Transverse colon (tissue), 4 donors: ENCODE results near the gene ZNF526. TPM values are rescaled to one million over a fixed set of nuclear protein-coding genes. Genes with fewer than 3 reads are reported as not detected.

Experiments
- DNase-seq: peaks from one replicate; pipeline ENCODE4 v3.0.0-alpha.2; 2019
- H3K27ac ChIP-seq, 4 donors: fragments of 200-600 bp; sonication (generic); 2 replicates each; pipeline ENCODE4 v1.5.1; 2016 to 2018; ENCODE audit warnings: inconsistent platforms in 4 of 4
- H3K27me3 ChIP-seq: fragments of 200-600 bp; sonication (generic); 2 replicates; pipeline ENCODE4 v1.5.1; 2017; ENCODE audit warnings: inconsistent platforms
- H3K36me3 ChIP-seq, 4 donors: fragments of 200-600 bp; sonication (generic); 2 replicates each; pipeline ENCODE4 v1.5.1; 2017 to 2019; ENCODE audit warnings: inconsistent platforms in 4 of 4
- H3K4me1 ChIP-seq, 4 donors: fragments of 200-600 bp; sonication (generic); 2 replicates each; pipeline ENCODE4 v1.5.1; 2017 to 2020; ENCODE audit warnings: inconsistent platforms in 4 of 4
- H3K4me3 ChIP-seq, 4 donors: fragments of 200-600 bp; sonication (generic); 1 replicate in 1 of 4; 2 replicates in 3 of 4; pipeline versions ENCODE4 v1.5.1 to v1.6.1; 2017 to 2019; ENCODE audit warnings: inconsistent platforms in 4 of 4
- H3K9me3 ChIP-seq, 2 donors: fragments of 200-600 bp; sonication (generic); 2 replicates each; pipeline ENCODE4 v1.5.1; 2017 to 2019; ENCODE audit warnings: inconsistent platforms in 2 of 2
- CTCF ChIP-seq, 5 experiments: fragments of 200-600 bp in 3 of 5; fragments of 450-650 bp in 2 of 5; sonication (generic) in 3 of 5; IDR thresholded peaks; 1 replicate in 2 of 5; 2 replicates in 3 of 5; pipeline ENCODE4 v1.5.1; 2016 to 2017; ENCODE audit warnings: antibody characterized with exemption in 5 of 5, inconsistent platforms in 3 of 5, mild to moderate bottlenecking in 2 of 5, moderate library complexity in 1 of 5
- EP300 ChIP-seq: sonication (generic); formaldehyde crosslinking; IDR thresholded peaks from one replicate; pipeline ENCODE4 v1.6.1; 2017; ENCODE audit warnings: antibody characterized with exemption, low read depth
- POLR2A ChIP-seq: fragments of 450-650 bp; IDR thresholded peaks from one replicate; pipeline ENCODE4 v1.6.1; 2016; ENCODE audit warnings: antibody characterized with exemption, mild to moderate bottlenecking, moderate library complexity
- POLR2AphosphoS5 ChIP-seq, 3 donors: sonication (generic); formaldehyde crosslinking; IDR thresholded peaks; one replicate each; pipeline ENCODE4 v1.6.1; 2016; ENCODE audit warnings: antibody characterized with exemption in 3 of 3
- WGBS, 2 donors: methylation state at CpG; one replicate each; pipeline ENCODE4 v1.1.5; 2018; ENCODE audit warnings: low coverage in 1 of 2; 5-methylcytosine and 5-hydroxymethylcytosine counted together
- in situ Hi-C, 4 donors: fragments of 200-750 bp; cut with MboI; loops; one replicate each; pipeline versions ENCODE4 v1.15.0 to v1.15.1; 2017; ENCODE audit warnings: low sequenced_read_pairs in 3 of 4, low pct_ligation_motif_present in 1 of 4, low pct_unique_long_range_greater_than_20kb in 1 of 4
- intact Hi-C: fragments of 100-400 bp; cut with DNase I; formaldehyde crosslinking; loops from one replicate; pipeline ENCODE4 v1.15.1; 2023; ENCODE audit warnings: low total_unique reads
- total RNA-seq, 4 donors: library from RNA; depleted of rRNA; stranded (reverse); fragments of >200 nt; gene quantifications; one replicate each; pipeline ENCODE4 v1.1.0, GENCODE V29; 2016

ZNF526 gene
- total RNA-seq, 4 donors from 2014 or later = 6.4 to 19.5 (median 6.8) TPM

GRCh38 chr19:42229301-42229854, 9.3 kb downstream of the ZNF526 start:
- TF ChIP-seq POLR2AphosphoS5 (IDR thresholded peaks at IDR 0.05) (no peak), EP300 (no peak), POLR2A (no peak), CTCF (IDR thresholded peaks at IDR 0.05) (no peak)
- peaks cover 0 to 6% (median 0%) of the 10 kb centered on the region in 4 donors for H3K4me1 ChIP-seq
- no peaks in the 10 kb centered on the region for H3K9me3 ChIP-seq
- no peak for DNase-seq
- intact Hi-C loops = no loop called here
- H3K27ac ChIP-seq = no peak overlapping the region
- no peaks in the 10 kb centered on the region for H3K27me3 ChIP-seq
- no peak overlapping the region for H3K4me3 ChIP-seq
- in situ Hi-C loops = no loop called here
- WGBS, 2 donors = 83% methylated on average over 4 of the region's 4 CpGs; no CpG with 5 or more reads in 1 of the 2 donors
- H3K36me3 ChIP-seq = peaks cover 0 to 43% (median 21%) of the 10 kb centered on the region in 4 donors

- DNase-seq = no peak
- intact Hi-C loops (no loop called here), in situ Hi-C loops (no loop called here)
- Histone ChIP-seq H3K4me1 (peaks cover 0 to 6% (median 0%) of the 10 kb centered on the region in 4 donors), H3K27me3 (no peaks in the 10 kb centered on the region), H3K9me3 (no peaks in the 10 kb centered on the region), H3K36me3 (peaks cover 0 to 41% (median 19%) of the 10 kb centered on the region in 4 donors), H3K4me3 (no peak overlapping the region), H3K27ac (no peak overlapping the region)
- no peak for TF ChIP-seq POLR2AphosphoS5 (IDR thresholded peaks at IDR 0.05)
- 75 to 100% methylated on average over 1 to 8 of the region's 8 CpGs for WGBS, 2 donors
Measured at GRCh38 chr19:42229855-42230351, 9.8 kb downstream of the ZNF526 start.

- peaks cover 0 to 41% (median 17%) of the 10 kb centered on the region in 4 donors for H3K36me3 ChIP-seq
- TF ChIP-seq EP300 (no peak), POLR2A (no peak), CTCF (IDR thresholded peaks at IDR 0.05) (no peak), POLR2AphosphoS5 (IDR thresholded peaks at IDR 0.05) (no peak)
- no peaks in the 10 kb centered on the region for H3K9me3 ChIP-seq
- no peaks in the 10 kb centered on the region for H3K27me3 ChIP-seq
- in situ Hi-C loops = no loop called here
- intact Hi-C loops = no loop called here
- peaks cover 0 to 6% (median 0%) of the 10 kb centered on the region in 4 donors for H3K4me1 ChIP-seq
- DNase-seq = no peak
- WGBS, 2 donors = 86% methylated on average over 4 of the region's 4 CpGs; no CpG with 5 or more reads in 1 of the 2 donors
- no peak overlapping the region for H3K4me3 ChIP-seq
- H3K27ac ChIP-seq = no peak overlapping the region
Measured at GRCh38 chr19:42230571-42230970, 10.5 kb downstream of the ZNF526 start.

GRCh38 chr19:42232435-42232834, 12.3 kb downstream of the ZNF526 start:
- intact Hi-C loops (no loop called here), in situ Hi-C loops (no loop called here)
- peaks cover 0 to 32% (median 9%) of the 10 kb centered on the region in 4 donors for H3K36me3 ChIP-seq
- H3K27me3 ChIP-seq = no peaks in the 10 kb centered on the region
- DNase-seq = no peak
- 96% methylated on average over 10 of the region's 10 CpGs; no CpG with 5 or more reads in 1 of the 2 donors for WGBS, 2 donors
- no peak overlapping the region for H3K4me3 ChIP-seq
- TF ChIP-seq POLR2AphosphoS5 (IDR thresholded peaks at IDR 0.05) = no peak
- TF ChIP-seq POLR2A = no peak
- no peak for TF ChIP-seq EP300
- no peak for TF ChIP-seq CTCF (IDR thresholded peaks at IDR 0.05)
- no peak overlapping the region for H3K27ac ChIP-seq
- H3K9me3 ChIP-seq = no peaks in the 10 kb centered on the region
- H3K4me1 ChIP-seq = peaks cover 0 to 6% (median 0%) of the 10 kb centered on the region in 4 donors
